Measurements from ENCODE around the gene MYL9. TPM values are rescaled to one million over a fixed set of nuclear protein-coding genes. Genes with fewer than 3 reads are reported as not detected.

MYL9 gene
- polyA plus RNA-seq, 3 donors: 0.08 to 0.20 TPM; not detected in 1

DNA sequence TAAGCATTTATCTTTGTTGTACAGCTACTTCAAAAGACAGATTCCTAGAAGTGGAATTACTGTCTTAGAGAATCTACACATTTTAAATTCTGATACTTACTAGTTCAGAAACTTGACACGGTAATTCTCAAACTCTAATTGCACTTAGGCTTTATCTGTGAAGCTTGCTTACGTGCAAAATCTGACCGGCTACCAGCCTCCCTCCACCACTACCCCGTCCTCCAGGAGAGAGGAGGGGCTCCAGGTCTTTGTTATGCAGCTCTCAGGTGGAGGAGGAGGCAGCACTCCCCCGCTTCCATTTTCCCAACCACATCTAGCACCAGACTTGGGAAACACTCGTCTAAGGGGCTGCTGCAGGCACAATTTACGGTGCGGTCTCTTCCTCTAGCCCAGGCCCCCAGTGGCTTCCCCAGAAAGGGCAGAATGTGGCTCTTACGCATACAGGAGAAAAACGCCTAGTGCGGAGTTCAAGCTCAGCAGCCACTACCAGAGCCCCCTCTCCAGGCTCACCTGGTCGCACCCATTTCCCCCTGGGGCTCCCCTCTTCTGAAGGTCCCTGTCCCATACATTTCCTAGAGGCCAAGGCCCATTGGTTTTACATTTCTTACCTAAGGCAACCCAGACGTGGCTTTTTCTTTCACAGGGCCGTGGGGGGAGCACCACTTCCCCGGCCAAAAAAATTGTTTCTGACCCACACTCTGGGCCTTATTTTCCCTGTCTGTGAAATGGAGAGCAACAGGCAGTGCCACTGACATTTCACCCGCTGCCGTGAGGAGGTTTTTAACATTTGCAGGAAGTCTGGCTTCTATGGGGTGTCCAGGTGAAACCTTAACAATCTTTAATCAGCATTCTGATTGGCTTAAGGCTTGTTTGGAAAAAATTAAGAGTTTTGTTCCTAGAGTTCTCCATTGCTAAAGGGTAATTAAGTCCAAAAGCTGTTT lies 30.5 kb downstream of the MYL9 start:
- Mint-ChIP-seq H3K36me3 (peaks cover 4 to 7% of the 10 kb centered on the region in 2 donors), H3K4me1 (peaks cover 34% of the 10 kb centered on the region), H3K4me3 (peak overlapping the region in 1 of 2 donors; percentile 84), H3K27me3 (ENCODE audit: low read depth in 3 of 3) (peaks cover 8 to 12% (median 9%) of the 10 kb centered on the region in 3 donors), H3K9me3 (no peaks in the 10 kb centered on the region), H3K27ac (peak overlapping the region; percentile 53 to 96 (median 92))
- Histone ChIP-seq H3K9me3 (replicated peaks in 1 of 2; ENCODE audit: control insufficient read depth in 1 of 2, insufficient read depth in 1 of 2, low read length in 2 of 2) (no peaks in the 10 kb centered on the region), H3K9ac (ENCODE audit: insufficient read depth, low read length, poor library complexity, severe bottlenecking) (peak overlapping the region; percentile 98), H3K79me2 (ENCODE audit: insufficient read depth, low read length) (peaks cover 25% of the 10 kb centered on the region), H3K4me3 (replicated peaks in 1 of 3; ENCODE audit: low read depth in 2 of 3, low read length in 3 of 3) (peak overlapping the region in 1 of 3 experiments; percentile 82), H3K36me3 (replicated peaks in 1 of 2; ENCODE audit: control insufficient read depth in 1 of 2, insufficient read depth in 2 of 2, low read length in 2 of 2) (no peaks in the 10 kb centered on the region), H3K4me2 (replicated peaks; ENCODE audit: extremely low read depth, low read length, poor library complexity, severe bottlenecking) (peak overlapping the region; percentile 84), H3K4me1 (ENCODE audit: control insufficient read depth in 1 of 2, insufficient read depth in 2 of 2, low read length in 2 of 2) (peaks cover 26 to 30% of the 10 kb centered on the region in 2 donors), H3K27ac (ENCODE audit: low read depth in 1 of 2, low read length in 2 of 2) (peak overlapping the region; percentile 63 to 96), H4K20me1 (ENCODE audit: insufficient read depth, low read length) (peaks cover 24% of the 10 kb centered on the region), H2AFZ (ENCODE audit: insufficient read depth, low read depth, low read length, poor library complexity, severe bottlenecking) (peak overlapping the region; percentile 75), H3K27me3 (ENCODE audit: control insufficient read depth in 2 of 2, insufficient read depth in 2 of 2, low read length in 2 of 2) (peaks cover 0 to 3% of the 10 kb centered on the region in 2 donors)
- intact Hi-C loops (cut with micrococcal nuclease): no loop called here
- WGBS (ENCODE audit: insufficient coverage): 23% methylated on average over 9 of the region's 17 CpGs
- TF ChIP-seq CTCF (IDR thresholded peaks at IDR 0.05): no peak
- DNase-seq: no peak

DNA sequence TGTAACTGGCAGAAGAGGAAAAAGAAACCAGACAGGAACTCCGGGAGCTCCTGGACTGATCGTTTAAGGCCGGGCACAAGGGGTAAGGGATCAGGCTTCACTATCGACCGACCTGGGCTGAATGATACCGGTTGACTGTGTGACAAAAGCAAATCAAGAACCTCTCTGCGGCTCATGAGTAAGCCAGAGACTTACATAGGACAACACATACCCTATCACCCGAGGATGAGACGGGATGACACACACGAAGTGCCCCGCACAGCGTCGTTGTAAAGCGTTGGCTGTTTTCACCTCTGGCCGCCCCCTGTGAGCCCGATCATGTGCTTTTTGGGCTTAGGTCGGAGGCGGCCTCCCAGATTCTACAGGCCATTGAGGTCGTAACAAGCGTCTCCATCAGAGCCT lies 31.4 kb downstream of the MYL9 start:
- peak overlapping the region; percentile 84 for H3K4me2 ChIP-seq (replicated peaks; ENCODE audit: extremely low read depth, low read length, poor library complexity, severe bottlenecking)
- intact Hi-C loops (cut with micrococcal nuclease): loop anchor here in 1 of 2 donors (1.0 kb wide), 1 partner anchor 33 kb away; the partner anchor contains the start of gene RAB5IF
- Mint-ChIP-seq H3K4me1 (peaks cover 34% of the 10 kb centered on the region), H3K27ac (peak overlapping the region; percentile 86 to 96 (median 93)), H3K9me3 (no peaks in the 10 kb centered on the region), H3K27me3 (ENCODE audit: low read depth in 3 of 3) (peaks cover 8 to 12% (median 9%) of the 10 kb centered on the region in 3 donors), H3K4me3 (peak overlapping the region; percentile 84 to 87), H3K36me3 (peaks cover 4 to 10% of the 10 kb centered on the region in 2 donors)
- peaks cover 26 to 30% of the 10 kb centered on the region in 2 donors for H3K4me1 ChIP-seq (ENCODE audit: control insufficient read depth in 1 of 2, insufficient read depth in 2 of 2, low read length in 2 of 2)
- peak overlapping the region; percentile 75 for H2AFZ ChIP-seq (ENCODE audit: insufficient read depth, low read depth, low read length, poor library complexity, severe bottlenecking)
- 3% methylated on average over 20 of the region's 20 CpGs for WGBS (ENCODE audit: insufficient coverage)
- peak; percentile 76 to 93 (median 84) for DNase-seq
- peak overlapping the region; percentile 63 to 96 for H3K27ac ChIP-seq (ENCODE audit: low read depth in 1 of 2, low read length in 2 of 2)
- H3K9ac ChIP-seq (ENCODE audit: insufficient read depth, low read length, poor library complexity, severe bottlenecking): peak overlapping the region; percentile 98
- H3K27me3 ChIP-seq (ENCODE audit: control insufficient read depth in 2 of 2, insufficient read depth in 2 of 2, low read length in 2 of 2): peaks cover 0 to 3% of the 10 kb centered on the region in 2 donors
- no peaks in the 10 kb centered on the region for H3K9me3 ChIP-seq (replicated peaks in 1 of 2; ENCODE audit: control insufficient read depth in 1 of 2, insufficient read depth in 1 of 2, low read length in 2 of 2)
- H3K79me2 ChIP-seq (ENCODE audit: insufficient read depth, low read length): peaks cover 33% of the 10 kb centered on the region
- H3K4me3 ChIP-seq (replicated peaks in 1 of 3; ENCODE audit: low read depth in 2 of 3, low read length in 3 of 3): peak overlapping the region; percentile 48 to 91 (median 82)
- H4K20me1 ChIP-seq (ENCODE audit: insufficient read depth, low read length): peaks cover 28% of the 10 kb centered on the region
- no peak for TF ChIP-seq CTCF (IDR thresholded peaks at IDR 0.05)
- H3K36me3 ChIP-seq (replicated peaks in 1 of 2; ENCODE audit: control insufficient read depth in 1 of 2, insufficient read depth in 2 of 2, low read length in 2 of 2): no peaks in the 10 kb centered on the region
